Inflammatory macrophage treated with lipopolysaccharide for 4 hours (primary cell): ENCODE data around the gene GLYR1.

Source experiments
- DNase-seq: peaks from one replicate; pipeline ENCODE4 v3.0.0-alpha.2; 2020

Gene GLYR1

GRCh38 chr16:4803401-4803844, 43.7 kb downstream of the GLYR1 start:
- DNase-seq = peak; percentile 66

DNA sequence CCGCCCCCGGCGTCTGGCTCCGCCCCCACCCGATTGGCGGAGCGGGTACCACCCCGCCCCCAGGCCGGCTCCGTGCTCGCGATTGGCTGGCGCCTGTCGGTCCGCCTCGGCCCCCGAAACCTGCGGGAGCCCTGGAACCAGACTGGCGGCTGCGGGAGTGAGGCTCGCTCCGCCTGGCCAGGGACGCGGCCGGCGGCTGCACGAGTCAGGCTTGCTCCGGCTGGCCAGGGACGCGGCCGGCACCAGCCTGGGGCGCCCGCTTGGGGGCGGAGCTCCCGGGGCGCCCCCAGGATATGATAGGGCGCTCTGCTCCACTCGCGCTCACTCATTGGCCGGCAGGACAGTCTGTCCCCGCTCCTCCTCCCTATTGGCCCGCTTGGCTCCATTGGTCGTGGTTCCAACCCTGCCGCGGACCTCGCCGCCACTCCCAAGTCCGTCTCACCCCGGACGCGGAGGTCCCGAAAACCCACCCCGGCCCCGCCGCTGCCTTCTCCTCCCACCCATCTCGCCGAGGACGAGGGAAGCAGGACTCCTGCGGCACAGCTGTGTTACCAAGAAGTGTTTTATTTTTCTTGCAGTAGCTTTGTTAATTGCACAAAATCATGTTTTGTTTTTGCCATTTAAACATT, 44.3 kb downstream of the GLYR1 start:
- peak; percentile 93 for DNase-seq

DNA sequence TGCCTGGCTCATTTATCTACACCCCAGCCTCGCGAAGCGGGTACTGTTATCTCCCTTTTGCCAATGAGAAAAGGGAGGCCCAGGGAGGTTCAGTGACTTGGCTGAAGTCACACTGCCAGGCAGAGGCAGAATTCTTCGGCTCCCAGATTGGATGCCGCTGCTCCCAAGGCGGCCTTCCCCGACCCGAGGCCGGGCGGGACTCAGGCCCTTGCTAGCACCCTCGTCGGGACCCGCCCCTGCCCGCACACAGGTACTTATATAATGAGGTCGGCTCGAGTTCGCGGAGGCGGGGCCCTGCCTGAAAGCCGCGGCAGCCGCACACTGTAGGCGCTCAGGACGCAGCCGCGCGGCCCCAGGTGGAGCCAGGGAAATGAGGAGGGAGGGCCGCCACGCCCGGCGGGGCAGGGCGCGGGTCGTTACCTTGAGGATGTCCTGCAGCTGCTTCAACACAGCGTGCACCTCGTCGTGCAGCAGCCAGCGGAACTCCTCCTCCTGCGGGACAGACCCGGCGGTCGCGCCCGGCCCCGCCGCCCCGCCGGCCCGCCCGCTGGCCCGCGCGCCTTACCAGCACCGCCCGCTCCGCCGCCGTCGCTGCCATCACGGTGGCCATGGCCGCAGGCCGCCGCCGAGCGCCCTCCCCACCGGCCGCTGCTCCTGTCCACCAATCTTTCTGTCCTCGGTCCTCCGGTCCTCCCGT, 45.0 kb downstream of the GLYR1 start, which contains the start of gene ROGDI:
Gene ROGDI (minus strand): TSS at position 672 of the 697 bp plus-strand sequence. CDS start 62 bp downstream, at position 610.
- peak; percentile 10 for DNase-seq

GRCh38 chr16:4801051-4801961, 45.8 kb downstream of the GLYR1 start:
- no peak for DNase-seq

DNA sequence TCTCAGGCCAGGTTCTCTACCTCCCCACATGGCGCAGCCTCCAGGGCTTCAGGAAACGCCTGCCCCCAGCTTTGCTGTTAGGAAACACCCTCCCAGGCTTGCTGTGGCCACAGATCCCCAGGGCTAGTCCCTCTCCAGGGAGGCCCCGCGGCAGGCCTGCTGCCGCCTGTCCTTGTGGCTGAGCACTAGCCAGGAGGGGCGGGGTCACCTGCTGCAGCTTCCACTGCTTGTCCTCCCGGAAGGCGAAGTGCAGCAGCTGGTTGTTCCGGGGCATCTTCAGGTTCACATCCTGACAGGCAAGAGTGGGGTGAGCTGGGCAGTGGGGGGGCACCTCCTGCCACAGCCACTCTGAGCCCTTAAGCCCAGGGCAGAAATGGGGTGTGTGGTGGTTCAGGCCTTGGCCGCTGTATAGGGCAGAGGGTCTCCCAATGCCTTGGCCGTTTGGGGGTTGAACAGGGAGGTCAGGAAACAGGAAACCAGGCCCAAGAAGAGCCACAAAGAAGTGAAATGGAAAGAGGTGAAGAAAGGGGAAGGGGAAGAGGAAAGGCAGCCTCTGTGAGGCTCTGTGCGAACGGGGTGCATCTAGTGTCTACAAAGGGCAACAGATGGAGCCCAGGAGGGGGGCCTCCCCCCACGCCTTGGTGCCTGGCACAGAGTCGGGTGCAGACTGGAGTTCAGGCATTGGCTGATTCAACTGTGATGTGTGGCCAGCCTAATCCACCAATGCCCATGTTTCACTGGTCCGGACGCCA, 46.6 kb downstream of the GLYR1 start:
- DNase-seq = peak; percentile 22

DNA sequence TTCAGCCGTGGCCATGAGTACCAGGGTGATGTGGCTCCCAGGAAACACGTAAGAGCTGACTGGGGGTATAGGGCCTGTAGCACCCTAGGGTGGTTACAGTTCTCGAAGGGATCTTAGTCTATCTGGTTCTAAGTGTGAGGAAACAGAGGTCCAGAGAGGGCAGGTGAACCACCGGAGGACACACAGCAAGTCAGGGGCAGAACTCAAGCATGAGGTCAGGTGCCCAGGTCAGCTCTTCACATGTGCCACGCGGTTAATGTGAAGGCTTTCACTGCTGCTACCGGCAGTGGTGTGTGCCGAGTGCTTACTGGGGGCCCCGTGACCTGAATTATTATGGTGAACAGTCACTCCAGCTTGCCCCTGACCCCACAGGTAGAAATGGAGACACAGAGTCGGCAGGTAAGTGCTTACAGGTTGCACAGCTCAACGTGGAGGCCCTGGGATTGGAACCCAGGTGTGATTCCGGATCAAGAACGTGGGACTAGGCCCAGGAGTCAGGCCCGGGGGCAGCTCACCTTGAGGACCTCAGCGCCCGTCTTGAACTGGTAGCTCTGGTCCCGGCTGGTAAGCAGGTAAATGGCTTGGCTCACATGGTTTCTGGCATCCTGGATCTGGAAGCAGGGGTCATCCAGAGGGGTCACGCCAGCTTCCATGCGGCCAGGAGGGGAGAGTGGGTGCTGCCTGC, 47.8 kb downstream of the GLYR1 start:
- DNase-seq = no peak

DNA sequence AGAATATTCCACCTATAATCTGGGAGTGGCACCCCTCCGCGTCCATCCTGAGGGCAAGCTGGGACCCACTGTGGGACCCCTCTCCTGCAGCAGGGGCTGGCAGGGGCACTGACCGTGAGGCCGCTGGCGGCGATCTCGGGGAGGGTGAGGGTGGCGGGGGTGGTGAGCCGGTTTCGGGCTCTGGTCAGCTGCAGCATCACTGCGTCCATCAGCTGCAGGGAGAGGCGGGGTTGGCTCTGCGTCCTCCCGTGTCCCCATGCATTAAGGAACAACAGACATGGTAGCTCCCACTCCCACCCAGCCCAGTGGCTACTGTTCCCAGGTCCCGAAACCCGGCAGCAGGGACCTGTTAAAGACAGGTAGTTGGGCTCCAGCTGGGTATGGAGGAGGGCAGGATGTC, 48.6 kb downstream of the GLYR1 start:
- no peak for DNase-seq

DNA sequence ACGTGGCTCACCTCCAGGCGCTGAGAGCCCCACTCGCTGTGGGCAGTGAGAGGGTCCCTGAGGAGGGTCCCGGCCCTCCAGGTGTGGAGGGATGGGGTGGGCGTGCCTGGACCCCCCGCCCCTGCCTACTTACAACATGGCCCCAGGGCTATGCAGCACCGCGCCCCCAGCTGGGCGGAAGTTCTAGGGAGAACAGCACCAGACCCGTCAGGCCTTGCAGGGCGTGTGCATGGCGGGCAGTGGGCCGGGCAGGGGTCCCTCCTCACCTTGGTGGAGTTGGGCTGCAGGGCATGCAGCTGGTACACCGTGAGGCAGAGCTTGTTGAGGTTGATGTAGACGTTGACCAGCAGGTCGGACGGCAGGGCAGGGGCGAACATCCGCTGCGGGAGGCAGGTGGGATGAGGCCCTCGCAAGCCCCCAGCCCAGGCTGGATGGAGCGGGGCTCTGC, 49.3 kb downstream of the GLYR1 start:
- no peak for DNase-seq

- no peak for DNase-seq
Observed at GRCh38 chr16:4796982-4797804, 49.9 kb downstream of the GLYR1 start.

DNA sequence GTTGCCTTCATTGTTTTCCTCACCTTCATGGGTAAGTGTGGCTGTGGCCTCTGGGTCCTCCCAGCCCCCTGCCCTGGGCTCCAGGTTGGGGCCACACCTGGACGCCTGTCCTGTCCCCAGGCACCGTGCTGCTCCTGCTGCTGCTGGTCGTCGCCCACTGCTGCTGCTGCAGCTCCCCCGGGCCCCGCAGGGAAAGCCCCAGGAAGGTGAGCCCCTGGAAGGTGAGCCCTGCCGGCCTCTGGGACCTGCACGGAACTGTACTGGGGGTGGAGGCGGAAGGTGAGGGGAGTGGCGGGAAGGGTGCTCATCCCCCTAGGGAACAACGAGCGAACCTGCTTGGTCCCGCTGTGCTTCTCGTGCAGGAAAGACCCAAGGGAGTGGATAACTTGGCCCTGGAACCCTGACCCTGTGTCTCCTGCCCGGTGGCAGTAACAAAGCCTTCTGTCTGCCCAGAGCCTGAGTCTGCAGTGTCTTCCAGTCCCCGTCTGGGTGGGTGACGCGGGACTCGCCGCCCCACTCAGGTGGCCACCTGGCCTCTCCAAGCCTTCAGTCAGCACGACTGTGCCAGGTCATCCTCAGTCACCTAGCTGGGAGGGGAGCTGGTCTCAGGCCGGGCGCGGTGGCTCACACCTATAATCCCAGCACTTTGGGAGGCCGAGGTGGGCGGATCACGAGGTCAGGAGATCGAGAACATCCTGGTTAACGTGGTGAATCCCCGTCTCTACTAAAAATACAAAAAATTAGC, 51.1 kb downstream of the GLYR1 start:
- no peak for DNase-seq

- DNase-seq = no peak
Observed at GRCh38 chr16:4795181-4795827, 51.8 kb downstream of the GLYR1 start, which contains the start of gene SMIM22. TSS of gene SMIM22 (plus strand) at chr16:4795369. CDS start at chr16:4795735, 366 bp downstream.

DNA sequence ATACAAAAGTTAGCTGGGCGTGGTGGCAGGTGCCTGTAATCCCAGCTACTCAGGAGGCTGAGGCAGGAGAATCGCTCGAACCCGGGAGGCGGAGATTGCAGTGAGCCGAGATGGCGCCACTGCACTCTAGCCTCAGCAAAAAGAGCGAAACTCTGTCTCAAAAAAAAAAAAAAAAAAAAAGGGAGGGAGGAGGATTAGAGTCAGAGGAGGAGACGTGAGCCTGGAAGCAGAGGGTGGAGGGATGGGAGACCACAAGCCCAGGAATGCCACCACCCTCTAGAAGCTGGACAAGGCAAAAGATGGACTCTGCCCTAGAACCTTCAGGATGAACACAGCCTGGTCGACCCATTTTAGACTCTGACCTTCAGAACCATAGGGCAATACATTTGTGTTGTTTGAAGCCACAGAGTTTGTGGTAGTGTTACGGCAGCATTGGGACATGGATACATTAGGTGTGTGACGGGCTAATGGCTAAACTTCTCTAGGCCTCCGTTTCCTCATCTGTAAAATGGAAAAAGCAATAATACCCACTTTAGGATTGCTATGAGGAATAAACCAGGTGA, 54.1 kb downstream of the GLYR1 start:
- no peak for DNase-seq

DNA sequence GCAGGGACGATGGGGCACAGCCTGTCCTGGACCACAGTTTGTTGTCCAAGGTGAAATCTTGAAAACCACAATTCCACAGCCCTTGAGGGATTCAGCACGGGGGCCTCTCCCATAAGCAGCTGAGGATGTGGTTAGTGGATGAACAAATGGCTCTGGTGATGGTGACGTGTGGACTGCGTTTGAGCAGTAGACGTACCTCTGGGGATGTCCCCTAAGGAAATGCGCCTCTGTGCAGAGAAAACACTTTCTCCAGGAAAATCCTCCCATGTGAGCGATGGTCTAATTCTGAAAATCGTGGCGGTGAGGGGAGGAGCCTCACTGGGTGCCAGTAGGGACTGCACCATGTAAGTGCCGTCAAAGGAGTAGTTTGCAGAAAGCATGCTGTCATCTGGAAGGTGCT, 56.2 kb downstream of the GLYR1 start:
- DNase-seq = no peak

GRCh38 chr16:4790261-4790660, 56.8 kb downstream of the GLYR1 start:
- DNase-seq = no peak

DNA sequence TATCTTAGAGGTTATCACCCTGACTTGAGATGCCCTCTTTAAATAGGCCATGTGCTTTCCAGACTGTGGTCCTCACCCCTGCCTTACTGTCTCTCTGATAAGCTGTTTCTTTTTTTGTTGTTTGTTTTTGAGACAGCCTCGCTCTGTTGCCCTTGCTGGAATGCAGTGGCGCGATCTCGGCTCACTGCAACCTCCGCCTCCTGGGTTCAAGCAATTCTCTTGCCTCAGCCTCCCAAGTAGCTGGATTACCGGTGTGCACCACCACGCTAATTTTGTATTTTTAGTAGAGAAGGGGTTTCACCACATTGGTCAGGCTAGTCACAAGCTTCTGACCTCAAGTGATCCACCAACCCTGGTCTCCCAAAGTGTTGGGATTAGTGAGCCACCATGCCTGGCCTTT, 58.2 kb downstream of the GLYR1 start:
- no peak for DNase-seq

GRCh38 chr16:4788489-4788889, 58.6 kb downstream of the GLYR1 start:
- DNase-seq = no peak

- DNase-seq = no peak
Observed at GRCh38 chr16:4787627-4788482, 59.2 kb downstream of the GLYR1 start, which contains the start of gene SEPTIN12. TSS of gene SEPTIN12 (minus strand) at chr16:4788345. CDS start at chr16:4787645, 700 bp downstream.

DNA sequence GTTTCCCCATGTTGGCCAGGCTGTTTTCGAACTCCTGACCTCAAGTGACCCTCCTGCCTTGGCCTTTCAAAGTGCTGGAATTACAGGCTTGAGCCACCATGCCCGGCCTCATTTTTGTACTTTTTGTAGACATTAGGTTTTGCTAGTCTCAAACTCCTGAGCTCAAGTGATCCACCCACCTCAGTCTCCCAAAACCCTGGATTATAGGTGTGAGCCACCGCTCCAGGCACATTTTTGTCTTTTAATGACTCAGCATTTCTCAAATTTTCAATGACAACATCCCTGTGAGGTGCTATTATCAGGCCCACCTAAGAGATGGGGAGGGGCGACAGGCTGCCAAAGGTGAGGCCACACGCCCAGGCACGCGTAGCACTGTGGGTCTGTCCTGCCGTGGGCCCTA, 60.0 kb downstream of the GLYR1 start:
- DNase-seq = no peak
